GM18499 (cell line): Measurements from ENCODE around the gene ABL1.
"Not testable (repeated sequence)": the region's sequence is repeated elsewhere in the genome, so short reads cannot be mapped to it uniquely, and the experiment has no call there.

Experiments used
- ATAC-seq: cut with Tn5 transposase; IDR thresholded peaks from one replicate; pipeline ENCODE4 v1.9.1; 2021; ENCODE audit warnings: moderate number of reproducible peaks; ENCODE audit not compliant: insufficient read depth, unreplicated experiment

ABL1 gene

GRCh38 chr9:130834371-130835336 is at the start of gene ABL1:
ABL1 (plus strand) TSS chr9:130835254; CDS start chr9:130835447, 193 bp downstream.
- no peak for ATAC-seq

GRCh38 chr9:130785940-130786508 is 49.0 kb upstream of the ABL1 start:
- ATAC-seq = no peak

GRCh38 chr9:130786526-130786925 is 48.5 kb upstream of the ABL1 start:
- ATAC-seq = no peak

GRCh38 chr9:130789747-130790672 is 45.0 kb upstream of the ABL1 start:
- no peak for ATAC-seq

- no peak for ATAC-seq
These were observed 43.7 kb upstream of the ABL1 start for GRCh38 chr9:130791303-130791894.

- ATAC-seq = no peak
These were observed 41.5 kb upstream of the ABL1 start for GRCh38 chr9:130793589-130793988.

- not testable (repeated sequence) for ATAC-seq
These were observed 41.0 kb upstream of the ABL1 start for GRCh38 chr9:130794021-130794420.

- ATAC-seq = not testable (repeated sequence)
These were observed 40.6 kb upstream of the ABL1 start for GRCh38 chr9:130794423-130794822.

- no peak for ATAC-seq
These were observed 40.0 kb upstream of the ABL1 start for GRCh38 chr9:130794923-130795495.

GRCh38 chr9:130803116-130803515 is 31.9 kb upstream of the ABL1 start:
- not testable (repeated sequence) for ATAC-seq

GRCh38 chr9:130805510-130806326 is 29.3 kb upstream of the ABL1 start:
- no peak for ATAC-seq

- ATAC-seq = no peak
These were observed 28.7 kb upstream of the ABL1 start for GRCh38 chr9:130806327-130806716.

- no peak for ATAC-seq
These were observed 24.4 kb upstream of the ABL1 start for GRCh38 chr9:130810609-130811136.

- no peak for ATAC-seq
These were observed 19.7 kb upstream of the ABL1 start for GRCh38 chr9:130815242-130815808.

- no peak for ATAC-seq
These were observed 17.1 kb upstream of the ABL1 start for GRCh38 chr9:130817914-130818313.

- ATAC-seq = no peak
These were observed 14.8 kb upstream of the ABL1 start for GRCh38 chr9:130820135-130820738.

GRCh38 chr9:130823435-130823834 is 11.6 kb upstream of the ABL1 start:
- no peak for ATAC-seq

- ATAC-seq = no peak
These were observed 11.0 kb upstream of the ABL1 start for GRCh38 chr9:130824079-130824478.
